Measurements from ENCODE around the gene CADPS2. TPM values are rescaled to one million over a fixed set of nuclear protein-coding genes. Genes with fewer than 3 reads are reported as not detected.

Gene CADPS2
- total and polyA plus RNA-seq, 2 of the 8 experiments (the other 6 are each of a cell fraction or from before 2014, with no cell fraction given) = 8.9 to 22.3 TPM

DNA sequence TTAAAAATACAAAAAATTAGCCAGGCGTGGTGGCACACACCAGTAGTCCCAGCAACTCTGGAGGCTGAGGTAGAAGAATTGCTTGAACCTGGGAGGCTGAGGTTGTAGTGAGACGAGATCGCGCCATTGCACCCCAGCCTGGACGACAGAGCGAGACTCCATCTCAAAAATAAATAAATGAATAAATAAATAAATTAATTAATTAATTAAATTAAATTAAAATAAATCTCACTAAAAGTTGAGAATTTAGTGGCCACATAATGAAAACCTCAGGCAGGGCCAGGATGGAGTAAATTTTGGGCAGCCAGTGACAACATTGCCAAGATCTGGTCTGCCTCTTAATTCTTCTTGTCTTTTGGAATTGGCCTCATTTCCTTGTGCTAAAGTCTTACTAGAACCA, 394.3 kb downstream of the CADPS2 start:
- Histone ChIP-seq H3K27me3 (replicated peaks in 1 of 4; ENCODE audit: control insufficient read depth in 3 of 4, extremely low read depth in 1 of 4, insufficient read depth in 3 of 4, low read length in 3 of 4) (no peaks in the 10 kb centered on the region), H4K91ac (replicated peaks; ENCODE audit: insufficient read length, low read length) (no peak overlapping the region), H4K5ac (ENCODE audit: insufficient read length, low read depth, low read length) (no peak overlapping the region), H3K4ac (replicated peaks; ENCODE audit: insufficient read length, low read depth, low read length) (no peak overlapping the region), H3K79me1 (ENCODE audit: low read depth, low read length) (no peaks in the 10 kb centered on the region), H3K79me2 (ENCODE audit: control insufficient read depth in 1 of 2, insufficient read depth in 2 of 2, low read length in 2 of 2) (no peaks in the 10 kb centered on the region), H3K36me3 (ENCODE audit: control insufficient read depth in 2 of 4, insufficient read depth in 4 of 4, low read length in 3 of 4) (no peaks in the 10 kb centered on the region), H3K4me1 (replicated peaks in 1 of 4; ENCODE audit: control insufficient read depth in 3 of 4, insufficient read depth in 4 of 4, low read length in 3 of 4) (no peaks in the 10 kb centered on the region), H3K14ac (ENCODE audit: insufficient read length) (no peak overlapping the region), H2BK120ac (replicated peaks; ENCODE audit: low read depth, low read length) (no peak overlapping the region), H2AK5ac (ENCODE audit: low read depth, low read length) (no peak overlapping the region), H3K4me3 (ENCODE audit: extremely low read depth in 1 of 4, insufficient read depth in 2 of 4, low read depth in 3 of 4, low read length in 4 of 4) (no peak overlapping the region), H2BK20ac (ENCODE audit: low read length) (no peak overlapping the region), H3K18ac (ENCODE audit: extremely low read depth, low read length) (no peak overlapping the region), H4K20me1 (replicated peaks in 1 of 2; ENCODE audit: control insufficient read depth in 1 of 2, insufficient read depth in 2 of 2, low read length in 2 of 2) (no peaks in the 10 kb centered on the region), H3K9ac (replicated peaks in 1 of 4; ENCODE audit: extremely low read depth in 1 of 4, low read depth in 3 of 4, low read length in 3 of 4) (no peak overlapping the region), H3K4me2 (ENCODE audit: insufficient read depth in 1 of 2, low read depth in 2 of 2, low read length in 2 of 2) (no peak overlapping the region), H2AFZ (ENCODE audit: low read length) (no peak overlapping the region), H2BK15ac (ENCODE audit: low read length) (no peak overlapping the region), H4K8ac (ENCODE audit: extremely low read depth, insufficient read depth, low read length) (no peak overlapping the region), H3K9me3 (ENCODE audit: insufficient read depth in 2 of 2, low read depth in 1 of 2, low read length in 1 of 2) (no peaks in the 10 kb centered on the region), H3K56ac (replicated peaks; ENCODE audit: insufficient read length, low read depth, low read length) (no peak overlapping the region), H2BK5ac (ENCODE audit: low read depth, low read length) (no peak overlapping the region), H3K27ac (ENCODE audit: low read depth, low read length) (no peak overlapping the region), H3K23me2 (ENCODE audit: low read depth, low read length) (no peaks in the 10 kb centered on the region), H2BK12ac (ENCODE audit: low read depth, low read length) (no peak overlapping the region), H3K23ac (ENCODE audit: insufficient read length) (no peak overlapping the region)
- CTCF ChIA-PET (ENCODE audit: partially characterized antibody) = interaction anchor here (1.0 to 1.6 kb wide), 2 partner anchors 12 to 41 kb away, joined by 3 to 5 read pairs; no protein-coding TSS in a partner anchor
- whole genome bisulfite sequencing, 2 experiments (ENCODE audit: extremely low coverage in 1 of 2, insufficient coverage in 1 of 2, insufficient read length in 1 of 2, insufficient replicate concordance in 2 of 2, low coverage in 1 of 2, low lambda C conversion rate in 2 of 2, missing lambda C conversion rate in 1 of 2) = 97% methylated on average over 6 of the region's 6 CpGs; no CpG with 5 or more reads in 1 of the 2 experiments
- no peak for FAIRE-seq
- no peak for TF ChIP-seq CHD2 (IDR thresholded peaks at IDR 0.05; ENCODE audit: low read length)
- POLR2A ChIA-PET (ENCODE audit: partially characterized antibody) = interaction anchor here (0.5 kb wide), 1 partner anchor 11 kb away, joined by 4 read pairs; no protein-coding TSS in a partner anchor
- DNase-seq (ENCODE audit: low read depth in 1 of 2, low spot score in 2 of 2) = no peak

Measured in H1 (cell line).